Glutamatergic neuron (in vitro differentiated cells): ENCODE measurements around the gene TBX20. TPM values are rescaled to one million over a fixed set of nuclear protein-coding genes. Genes with fewer than 3 reads are reported as not detected.
"Not testable (repeated sequence)": the region's sequence is repeated elsewhere in the genome, so short reads cannot be mapped to it uniquely, and the experiment has no call there.

ENCODE experiments used
- DNase-seq: peaks from one replicate; pipeline ENCODE4 v3.0.0; 2022
- H3K27ac Mint-ChIP-seq: one replicate; pipeline ENCODE4 v1.8.0; 2020; ENCODE audit warnings: mild to moderate bottlenecking, mixed read lengths, inconsistent platforms; ENCODE audit not compliant: unreplicated experiment
- H3K27me3 Mint-ChIP-seq: one replicate; pipeline ENCODE4 v1.8.0; 2020; ENCODE audit warnings: mild to moderate bottlenecking, moderate library complexity, mixed read lengths, inconsistent platforms; ENCODE audit not compliant: unreplicated experiment
- H3K36me3 Mint-ChIP-seq: one replicate; pipeline ENCODE4 v1.8.0; 2020; ENCODE audit warnings: mild to moderate bottlenecking, mixed read lengths, inconsistent platforms; ENCODE audit not compliant: unreplicated experiment
- H3K4me1 Mint-ChIP-seq: one replicate; pipeline ENCODE4 v1.8.0; 2020; ENCODE audit warnings: mild to moderate bottlenecking, low read depth, mixed read lengths, inconsistent platforms; ENCODE audit not compliant: unreplicated experiment
- H3K4me3 Mint-ChIP-seq: one replicate; pipeline ENCODE4 v1.8.0; 2020; ENCODE audit warnings: mild to moderate bottlenecking, mixed read lengths, inconsistent platforms; ENCODE audit not compliant: unreplicated experiment
- H3K9me3 Mint-ChIP-seq: one replicate; pipeline ENCODE4 v1.8.0; 2020; ENCODE audit warnings: mild to moderate bottlenecking, moderate library complexity, mixed read lengths, inconsistent platforms; ENCODE audit not compliant: unreplicated experiment
- total RNA-seq: library from RNA; stranded (reverse); fragmentation: NEBNext Ultra II Directional; extraction: Animal tissue kit (Norgen Biotek cat#: 25700); gene quantifications from one replicate; pipeline ENCODE4 v1.2.1, GENCODE V29; 2021; ENCODE audit not compliant: unreplicated experiment

The TBX20 gene
- total RNA-seq, 1 donor from 2014 or later: 1.2 TPM

GRCh38 chr7:35180665-35181064 lies 73.2 kb downstream of the TBX20 start:
- H3K36me3 Mint-ChIP-seq, H3K27ac Mint-ChIP-seq, H3K9me3 Mint-ChIP-seq, H3K27me3 Mint-ChIP-seq, H3K4me1 Mint-ChIP-seq, DNase-seq, H3K4me3 Mint-ChIP-seq: not testable (repeated sequence)

- not testable (repeated sequence) for H3K4me1 Mint-ChIP-seq, H3K9me3 Mint-ChIP-seq, H3K36me3 Mint-ChIP-seq, DNase-seq, H3K27me3 Mint-ChIP-seq, H3K4me3 Mint-ChIP-seq, H3K27ac Mint-ChIP-seq
These were observed 80.7 kb downstream of the TBX20 start for GRCh38 chr7:35173176-35173575.

DNA sequence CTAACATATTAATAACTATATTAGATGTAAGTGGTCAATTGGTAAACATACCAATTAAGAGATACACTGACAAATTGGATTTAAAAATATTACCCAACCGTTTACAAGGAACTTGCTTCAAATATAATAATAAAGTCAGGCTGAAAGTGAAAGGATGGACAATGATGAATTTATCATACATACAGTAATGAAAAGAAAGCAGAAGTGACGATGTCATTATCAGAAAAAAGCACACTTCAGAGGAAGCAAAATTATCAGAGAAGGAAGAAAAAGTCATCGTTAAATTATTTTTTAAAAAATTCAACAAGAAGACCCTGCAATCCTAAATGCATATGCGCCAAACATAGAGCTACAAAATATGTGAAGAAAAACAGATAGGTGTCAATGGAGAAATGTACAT lies 81.8 kb downstream of the TBX20 start:
- H3K36me3 Mint-ChIP-seq, H3K9me3 Mint-ChIP-seq, DNase-seq, H3K4me3 Mint-ChIP-seq, H3K4me1 Mint-ChIP-seq, H3K27ac Mint-ChIP-seq, H3K27me3 Mint-ChIP-seq: not testable (repeated sequence)

DNA sequence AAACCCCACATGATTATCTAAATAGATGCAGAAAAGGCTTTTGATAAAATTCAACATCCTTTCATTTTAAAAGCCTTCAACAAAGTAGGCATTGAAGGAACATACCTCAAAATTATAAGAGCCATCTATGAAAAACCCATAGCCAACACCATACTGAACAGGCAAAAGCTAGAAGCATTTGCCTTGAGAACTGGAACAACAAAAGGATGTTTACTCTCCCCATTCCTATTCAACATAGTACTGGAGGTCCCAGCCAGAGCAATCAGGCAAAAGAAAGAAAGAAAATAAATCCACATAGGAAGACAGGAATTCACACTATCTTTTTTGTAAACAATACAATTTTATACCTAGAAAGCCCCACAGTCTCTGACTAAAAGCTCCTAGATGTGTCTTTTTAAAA lies 86.2 kb downstream of the TBX20 start:
- DNase-seq, H3K4me3 Mint-ChIP-seq, H3K27ac Mint-ChIP-seq, H3K27me3 Mint-ChIP-seq, H3K36me3 Mint-ChIP-seq, H3K4me1 Mint-ChIP-seq, H3K9me3 Mint-ChIP-seq: not testable (repeated sequence)

DNA sequence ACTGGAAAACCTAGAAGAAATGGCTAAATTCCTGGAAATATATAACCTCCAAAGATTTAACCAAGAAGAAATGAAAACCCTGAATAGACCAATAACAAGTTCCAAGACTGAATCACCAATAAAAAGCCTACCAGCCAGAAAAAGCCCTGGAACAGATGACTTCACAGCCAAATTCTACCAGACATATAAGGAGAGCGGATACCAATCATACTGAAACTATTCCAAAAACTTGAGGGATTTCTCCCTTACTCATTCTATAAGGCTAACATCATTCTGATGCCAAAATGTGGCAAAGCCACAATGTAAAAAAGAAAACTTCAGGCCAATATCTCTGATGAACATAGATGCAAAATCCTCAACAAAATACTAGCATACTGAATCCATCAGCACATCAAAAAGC lies 86.7 kb downstream of the TBX20 start:
- not testable (repeated sequence) for H3K27me3 Mint-ChIP-seq, H3K9me3 Mint-ChIP-seq, H3K27ac Mint-ChIP-seq, H3K4me3 Mint-ChIP-seq, DNase-seq, H3K36me3 Mint-ChIP-seq, H3K4me1 Mint-ChIP-seq

GRCh38 chr7:35161059-35161740 lies 92.7 kb downstream of the TBX20 start:
- not testable (repeated sequence) for H3K9me3 Mint-ChIP-seq, DNase-seq, H3K4me1 Mint-ChIP-seq, H3K36me3 Mint-ChIP-seq, H3K4me3 Mint-ChIP-seq, H3K27ac Mint-ChIP-seq, H3K27me3 Mint-ChIP-seq

Other genes with a start within 250 kb of the TBX20 start
- gene DPY19L1, start 216.6 kb downstream of the TBX20 start, total RNA-seq: 12.3 TPM